Stimulated activated naive CD8-positive, alpha-beta T cell treated with anti-CD3 and anti-CD28 coated beads, Interleukin-15, Interleukin-2, amounts not matched to agents 100 U/mL and 50 U/mL, for 24 hours (primary cell): ENCODE data around the gene ZNF202.
"Not testable (repeated sequence)": the region's sequence is repeated elsewhere in the genome, so short reads cannot be mapped to it uniquely, and the experiment has no call there.

Source experiments
- ATAC-seq: fragments of 150-1000 bp; cut with Tn5 transposase; one replicate; pipeline ENCODE4 v1.10.0; 2021
- DNase-seq: peaks from one replicate; pipeline ENCODE4 v3.0.0; 2021

The ZNF202 gene

DNA sequence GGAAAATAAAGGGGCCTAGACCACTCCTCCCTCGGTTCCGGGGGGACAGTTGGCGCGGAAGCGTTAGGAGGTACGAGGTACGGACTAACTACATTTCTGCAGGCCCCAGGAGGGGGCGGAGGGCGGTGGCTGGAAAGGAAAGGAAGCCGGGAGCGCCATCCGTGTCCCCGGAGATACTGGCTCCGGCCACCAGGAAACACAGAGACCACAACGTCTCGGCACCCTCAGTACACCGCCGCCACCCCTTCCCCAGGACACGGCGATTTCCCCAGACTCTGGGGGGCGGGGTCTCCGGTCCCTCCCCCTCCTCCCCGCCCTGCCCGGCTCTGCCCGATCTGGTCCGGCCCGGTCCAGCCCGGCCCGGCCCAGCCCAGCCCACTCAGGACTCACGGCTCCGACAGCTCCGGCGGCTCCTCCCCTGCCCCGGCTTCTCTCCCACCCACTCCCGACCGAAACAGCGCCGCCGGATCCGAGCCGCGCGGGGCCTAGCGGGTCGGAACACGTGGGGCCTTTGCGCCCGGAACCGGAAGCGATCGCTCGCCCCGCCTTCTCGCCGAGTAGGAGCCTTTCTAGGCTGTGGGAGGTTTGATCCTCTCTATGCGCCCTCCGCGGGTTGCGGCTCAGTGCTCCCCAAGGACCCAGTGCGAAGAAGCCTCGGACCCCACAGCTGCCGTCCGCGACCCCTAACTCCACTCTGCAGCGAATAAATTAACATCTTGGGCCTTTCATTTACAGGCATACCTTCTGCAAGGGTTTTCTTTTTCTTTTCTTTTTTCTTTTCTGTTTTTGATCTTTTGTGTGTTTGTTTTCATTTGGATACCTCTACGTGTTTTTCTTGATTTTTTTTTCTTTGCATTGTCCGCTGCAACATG is at the start of gene ZNF202:
TSS of gene ZNF202 (minus strand) at position 502 of the 872 bp plus-strand sequence. CDS start 10,772 bp downstream, outside the sequence.
- peak; percentile 99 for ATAC-seq

GRCh38 chr11:123783536-123783935 is 42.1 kb upstream of the ZNF202 start:
- no peak for DNase-seq
- ATAC-seq: no peak

More for the DNA sequence above, at the start of gene ZNF202:
- peak; percentile 92 for DNase-seq

GRCh38 chr11:123778511-123778910 is 37.1 kb upstream of the ZNF202 start:
- ATAC-seq (no peak), DNase-seq (no peak)

DNA sequence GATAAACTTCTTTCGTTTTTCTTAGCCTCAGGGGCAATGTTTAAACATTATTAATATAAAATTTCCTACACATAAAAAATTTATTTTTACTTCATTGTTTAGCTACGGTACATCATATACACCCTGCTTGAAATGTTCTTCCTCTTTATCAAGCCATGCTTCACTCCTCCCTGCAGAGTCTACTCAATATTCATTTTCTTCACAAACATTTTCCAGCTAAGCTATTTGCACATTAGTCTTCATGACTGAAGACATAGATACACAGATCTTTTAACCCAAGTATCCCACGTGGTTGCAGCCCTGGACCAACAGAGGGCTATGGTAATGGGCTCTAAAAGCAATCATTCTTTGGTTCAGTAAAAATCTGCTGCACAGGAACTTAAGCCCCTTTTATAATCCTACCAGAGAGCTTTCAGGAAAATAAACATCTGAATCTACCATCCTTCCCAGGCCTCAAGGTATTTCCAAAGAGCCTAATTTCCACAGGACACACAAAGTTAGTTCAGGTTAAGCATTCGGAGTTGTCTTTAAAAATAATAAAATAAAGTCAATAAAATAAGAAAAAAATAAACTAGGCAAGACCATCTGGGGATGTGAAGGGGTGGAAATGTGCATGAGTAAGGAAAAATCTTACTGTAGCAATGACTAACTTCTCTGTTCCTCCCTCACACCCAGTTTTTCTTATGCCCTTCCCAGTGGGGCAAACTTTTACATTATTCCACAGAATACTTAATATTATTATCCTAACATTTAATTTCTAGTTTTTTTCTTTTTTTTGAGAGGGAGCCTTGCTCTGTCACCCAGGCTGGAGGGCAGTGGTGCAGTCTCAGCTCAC is 34.5 kb upstream of the ZNF202 start:
- DNase-seq: no peak

GRCh38 chr11:123775289-123775688 is 33.8 kb upstream of the ZNF202 start:
- no peak for ATAC-seq
- DNase-seq: no peak

More for the DNA sequence above, 34.5 kb upstream of the ZNF202 start:
- ATAC-seq: no peak

DNA sequence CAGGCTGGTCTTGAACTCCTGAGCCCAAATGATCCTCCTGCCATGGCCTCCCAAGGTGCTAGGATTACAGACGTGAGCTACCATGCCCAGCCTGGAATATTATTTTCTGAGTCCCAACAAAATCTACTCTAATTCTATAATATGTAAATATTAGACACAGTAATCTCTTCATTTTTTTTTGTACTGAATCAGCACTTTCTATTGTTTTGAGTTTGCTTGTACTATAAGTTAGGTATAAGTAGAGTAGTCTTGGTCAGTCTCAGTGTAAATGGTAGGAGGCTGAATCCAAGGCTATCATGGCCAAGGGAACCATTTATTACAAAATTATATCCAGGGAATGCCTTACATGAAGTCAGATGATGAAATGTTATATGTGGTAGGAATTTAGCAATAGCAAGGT is 32.5 kb upstream of the ZNF202 start:
- no peak for DNase-seq

DNA sequence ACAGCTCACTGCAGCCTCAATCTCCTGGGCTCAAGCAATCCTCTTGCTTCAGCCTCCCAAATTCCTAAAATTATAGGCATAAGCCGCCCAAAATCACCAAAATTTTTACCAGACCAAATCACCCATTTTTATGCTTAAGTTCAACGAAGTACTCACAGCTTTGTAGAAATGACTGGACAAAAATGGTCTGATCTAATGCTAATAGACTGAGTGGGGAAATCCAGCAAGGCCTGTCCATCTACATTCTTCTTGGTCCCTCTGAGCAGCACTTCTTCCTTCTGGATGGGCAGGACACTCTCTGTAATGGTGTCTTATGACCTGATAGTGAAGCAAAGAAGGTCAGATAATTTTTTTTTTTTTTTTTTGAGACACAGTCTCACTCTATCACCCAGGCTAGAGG is 31.6 kb upstream of the ZNF202 start:
- ATAC-seq (no peak), DNase-seq (no peak)

More for the DNA sequence above, 32.5 kb upstream of the ZNF202 start:
- no peak for ATAC-seq

DNA sequence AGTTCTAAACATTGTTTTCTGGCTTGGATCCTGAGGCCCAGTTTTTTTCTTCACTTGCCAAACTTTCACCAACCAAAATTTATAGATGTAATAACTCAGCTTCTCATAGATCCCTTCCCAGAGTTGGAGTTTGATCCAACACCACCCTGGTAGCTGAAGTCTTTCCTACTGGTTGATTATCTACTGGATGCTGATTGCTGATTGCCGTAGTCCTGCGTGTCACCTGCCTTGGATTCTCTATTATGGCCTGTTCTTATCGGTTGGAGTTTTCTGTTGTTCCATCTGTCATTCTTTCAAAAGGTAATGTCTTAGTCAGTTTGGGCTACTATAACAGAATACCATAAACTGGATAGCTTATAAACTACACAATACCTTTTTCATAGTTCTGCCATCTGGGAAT is 30.2 kb upstream of the ZNF202 start:
- DNase-seq (no peak), ATAC-seq (no peak)

DNA sequence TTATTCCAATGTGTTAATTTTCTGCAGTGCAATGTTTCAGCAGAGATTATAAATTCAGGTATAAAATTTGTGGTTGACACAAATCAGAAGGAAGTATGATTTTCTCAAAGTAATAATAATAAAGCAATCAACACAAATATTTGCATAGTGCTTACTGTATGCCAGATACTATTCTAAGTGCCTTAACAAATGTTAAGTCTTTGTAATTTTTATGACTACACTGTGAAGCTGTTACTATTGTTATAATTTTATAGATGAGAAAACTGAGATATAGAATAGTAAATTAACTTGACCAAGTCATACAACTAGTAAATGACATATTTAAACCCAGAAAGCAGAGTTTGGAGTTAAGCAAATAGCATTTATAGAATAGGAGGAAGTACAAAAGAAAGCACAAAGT is 29.3 kb upstream of the ZNF202 start:
- no peak for DNase-seq
- ATAC-seq: no peak

GRCh38 chr11:123765601-123766000 is 24.1 kb upstream of the ZNF202 start:
- ATAC-seq: no peak
- DNase-seq: no peak

- ATAC-seq (no peak), DNase-seq (no peak)
Measured at GRCh38 chr11:123762422-123762821, 21.0 kb upstream of the ZNF202 start.

DNA sequence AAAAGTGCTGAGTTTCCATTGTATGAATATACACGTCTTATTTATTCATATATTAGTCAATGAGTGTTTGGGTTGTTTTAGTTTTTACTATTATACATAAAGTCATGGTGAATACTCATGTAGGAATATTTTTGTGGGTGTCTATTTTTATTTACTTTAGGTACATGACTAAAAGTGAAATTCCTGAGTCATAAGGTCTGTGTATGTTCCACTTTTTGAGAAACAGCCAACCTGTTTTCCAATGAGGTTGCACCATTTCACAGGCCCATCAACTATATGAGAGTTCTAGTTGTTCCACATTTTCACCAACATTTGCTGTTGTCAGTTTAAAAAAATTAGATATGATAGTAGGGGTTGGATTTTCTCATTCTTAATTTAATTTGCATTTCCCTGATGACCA is 19.4 kb upstream of the ZNF202 start:
- DNase-seq (no peak), ATAC-seq (no peak)

GRCh38 chr11:123757976-123758375 is 16.5 kb upstream of the ZNF202 start:
- ATAC-seq: no peak
- no peak for DNase-seq

DNA sequence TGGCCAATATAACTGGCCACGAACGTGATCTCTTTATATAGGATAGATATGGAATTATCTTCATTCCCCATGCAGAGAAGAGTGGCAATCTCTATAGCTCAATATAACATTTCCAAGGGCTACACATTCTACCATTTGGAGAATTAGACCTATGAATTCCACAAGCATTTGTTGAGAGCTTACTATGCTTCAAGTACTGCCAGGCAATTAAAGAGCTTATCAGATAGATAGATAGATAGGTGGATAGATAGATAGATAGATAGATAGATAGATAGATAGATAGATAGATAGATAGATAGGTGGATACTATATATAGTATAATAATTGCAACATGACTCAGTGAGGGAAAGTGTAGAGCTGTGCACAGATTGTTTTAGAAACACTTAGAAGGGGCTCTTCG is 14.4 kb upstream of the ZNF202 start:
- no peak for DNase-seq
- no peak for ATAC-seq

DNA sequence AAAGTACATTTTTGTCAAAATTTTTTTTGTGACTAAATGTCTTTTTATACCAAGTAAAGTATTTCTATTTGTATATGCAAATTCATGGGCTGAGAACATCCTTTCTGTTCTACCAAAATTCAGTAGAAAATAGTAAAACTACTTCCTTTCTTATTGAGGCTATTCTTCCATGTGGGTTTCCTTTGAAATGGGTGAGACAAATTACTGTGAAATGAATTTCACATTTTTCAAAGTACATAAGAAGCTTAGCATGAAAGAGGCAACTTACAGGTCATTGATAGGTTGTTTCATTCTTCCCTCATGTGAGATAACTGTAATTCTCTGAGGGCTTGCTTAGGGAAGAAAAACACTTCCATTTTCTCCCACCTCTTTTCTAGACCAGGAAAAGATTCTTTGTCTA is 13.9 kb upstream of the ZNF202 start:
- DNase-seq (no peak), ATAC-seq (no peak)

DNA sequence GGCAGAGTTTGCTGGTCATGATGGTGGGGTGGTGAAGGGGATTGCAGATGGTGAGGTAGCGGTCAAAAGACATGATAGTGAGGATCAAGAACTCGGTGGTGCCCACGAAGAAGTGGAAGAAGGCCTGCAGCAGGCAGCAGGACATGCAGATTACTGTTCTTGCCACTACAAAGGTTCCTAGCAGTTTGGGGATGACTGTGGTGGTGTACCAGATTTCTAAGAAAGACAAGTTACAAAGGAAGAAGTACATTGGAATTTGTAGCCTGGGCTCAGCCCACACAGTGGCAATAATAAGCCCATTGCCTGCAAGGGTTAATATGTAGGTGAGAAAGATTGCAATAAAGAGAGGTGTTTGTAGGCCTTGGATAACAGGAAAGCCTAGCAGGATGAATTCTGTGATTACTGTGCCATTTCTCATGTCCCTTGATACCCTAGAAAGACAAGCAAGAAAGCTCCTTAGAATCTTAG is 12.7 kb upstream of the ZNF202 start, which contains the start of gene OR6X1:
TSS of gene OR6X1 (minus strand) at position 418 of the 468 bp plus-strand sequence. CDS start at position 418, 0 bp downstream.
- DNase-seq (no peak), ATAC-seq (no peak)

GRCh38 chr11:123753110-123753509 is 11.7 kb upstream of the ZNF202 start:
- DNase-seq (no peak), ATAC-seq (no peak)

- DNase-seq (no peak), ATAC-seq (no peak)
Measured at GRCh38 chr11:123751781-123752180, 10.3 kb upstream of the ZNF202 start.

DNA sequence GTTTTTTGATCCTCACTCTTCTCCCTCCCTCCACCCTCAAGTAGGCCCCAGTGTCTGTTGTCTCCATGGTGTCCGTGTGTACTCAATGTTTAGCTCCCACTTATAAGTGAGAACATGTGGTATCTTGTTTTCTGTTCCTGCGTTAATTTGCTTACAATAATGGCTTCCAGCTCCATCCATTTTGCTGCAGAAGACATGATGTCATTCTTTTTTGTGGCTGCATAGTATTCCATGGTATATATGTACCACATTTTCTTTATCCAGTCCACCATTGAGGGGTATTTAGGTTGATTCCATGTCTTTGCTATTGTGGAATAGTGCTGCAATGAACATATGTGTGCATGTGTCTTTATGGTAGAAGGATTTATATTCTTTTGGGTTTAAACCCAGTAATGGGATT is 6.9 kb upstream of the ZNF202 start:
- not testable (repeated sequence) for DNase-seq

DNA sequence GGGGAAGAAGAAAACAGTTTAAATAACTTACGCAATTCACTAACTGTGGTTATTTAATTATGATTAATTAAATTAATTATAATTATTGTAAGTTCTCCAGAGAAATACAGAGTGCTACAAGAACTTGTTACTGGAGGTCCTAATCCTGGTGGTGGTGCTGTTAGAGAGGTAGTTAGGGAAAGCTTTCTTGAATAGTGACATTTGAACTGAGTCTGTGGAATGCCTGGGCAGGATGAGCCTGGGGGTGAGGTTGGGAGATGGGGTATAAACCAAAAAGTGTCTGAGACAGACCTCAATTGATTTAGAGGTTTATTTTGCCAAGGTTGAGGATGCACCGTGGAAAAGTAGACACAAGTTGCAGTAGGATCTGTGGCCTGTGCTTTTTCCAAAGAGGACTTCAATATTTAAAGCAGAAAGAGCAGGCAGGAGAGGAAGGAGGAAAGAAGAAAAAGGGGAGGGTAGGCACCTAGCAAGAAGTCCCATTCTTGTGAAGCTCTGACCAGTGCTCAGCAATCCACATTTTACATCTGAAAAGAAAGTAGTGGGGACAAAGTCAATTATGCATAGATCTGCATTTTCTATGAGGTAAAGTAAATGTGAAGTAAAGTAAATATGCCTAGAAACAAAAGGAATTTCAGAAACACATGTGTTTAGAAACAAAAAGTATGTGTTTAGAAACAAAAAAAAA is 4.4 kb upstream of the ZNF202 start:
- ATAC-seq (no peak), DNase-seq (no peak)

More for the DNA sequence above, 6.9 kb upstream of the ZNF202 start:
- not testable (repeated sequence) for ATAC-seq

DNA sequence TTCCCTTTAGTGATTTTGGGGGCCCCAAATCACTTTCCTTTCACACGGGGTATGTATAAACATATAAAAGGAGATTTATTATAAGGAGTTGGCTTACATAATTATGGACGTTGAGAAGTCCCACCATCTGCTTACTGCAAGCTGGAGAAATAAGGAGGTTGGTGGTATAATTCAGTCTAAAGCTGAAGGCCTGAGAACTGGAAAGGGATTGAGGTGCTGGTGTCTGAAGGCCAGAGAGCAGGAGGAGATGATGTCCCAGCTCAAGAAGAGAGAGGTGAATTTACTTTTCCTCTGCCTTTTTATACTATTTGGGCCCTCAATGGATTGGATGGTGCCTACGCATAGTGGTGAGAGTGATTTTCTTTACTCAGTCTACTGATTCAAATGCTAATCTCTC is 1.3 kb upstream of the ZNF202 start:
- DNase-seq (no peak), ATAC-seq (no peak)

GRCh38 chr11:123742031-123742723 is 717 bp upstream of the ZNF202 start:
- no peak for ATAC-seq
- peak; percentile 6 for DNase-seq
